ENCODE results near the gene PAK3. TPM values are rescaled to one million over a fixed set of nuclear protein-coding genes. Genes with fewer than 3 reads are reported as not detected.

Gene PAK3
- total and polyA plus RNA-seq, 2 of the 8 experiments (the other 6 are each of a cell fraction or from before 2014, with no cell fraction given), result 0.80 to 7.2 TPM

DNA sequence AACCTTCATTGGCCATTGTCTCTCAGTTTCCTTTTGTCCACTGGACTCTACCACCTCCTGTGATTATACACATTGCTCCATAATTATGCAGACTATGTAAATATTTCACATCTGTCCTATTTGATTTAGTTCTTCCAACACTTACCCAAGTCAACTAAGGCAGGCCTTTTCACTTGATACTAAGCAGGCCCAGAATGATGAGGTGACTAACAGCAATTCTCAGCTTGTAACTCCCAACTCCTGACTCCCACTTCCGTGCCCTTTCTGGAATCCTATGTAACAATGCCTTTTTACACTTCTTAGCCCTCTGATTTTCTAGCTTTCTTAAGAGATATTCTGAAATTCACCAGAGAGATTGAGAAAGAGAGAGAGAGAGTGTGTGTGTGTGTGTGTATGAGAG is 6.6 kb downstream of the PAK3 start:
- CTCF ChIA-PET (ENCODE audit: partially characterized antibody), result interaction anchor here (0.9 to 6.9 kb wide), 5 partner anchors 12 to 249 kb away, joined by 3 to 42 read pairs (median 3); no protein-coding TSS in a partner anchor
- POLR2A ChIA-PET (ENCODE audit: partially characterized antibody), result no interaction called here
- TF ChIP-seq CHD1 (IDR thresholded peaks at IDR 0.05; ENCODE audit: low read depth, low read length) (no peak), SP4 (IDR thresholded peaks at IDR 0.05; ENCODE audit: low read length) (no peak), CEBPB (IDR thresholded peaks at IDR 0.05; ENCODE audit: low read depth, low read length) (no peak), TAF7 (optimal IDR thresholded peaks at IDR 0.05; ENCODE audit: borderline replicate concordance, low read depth, low read length) (no peak), ZNF274 (IDR thresholded peaks at IDR 0.05; ENCODE audit: borderline replicate concordance, extremely low read depth, low read length) (no peak), FOSL1 (IDR thresholded peaks at IDR 0.05; ENCODE audit: insufficient read depth, low read depth, low read length) (no peak), BRCA1 (IDR thresholded peaks at IDR 0.05; ENCODE audit: low read depth, low read length) (no peak), YY1 (IDR thresholded peaks at IDR 0.05; ENCODE audit: low read depth, low read length) (no peak), NRF1 (IDR thresholded peaks at IDR 0.05; ENCODE audit: low read depth, low read length) (no peak), TCF12 (IDR thresholded peaks at IDR 0.05; ENCODE audit: low read depth, low read length) (no peak), EGR1 (IDR thresholded peaks at IDR 0.05; ENCODE audit: borderline replicate concordance, low read depth, low read length) (no peak)
- TF ChIP-seq, protein P1, sequence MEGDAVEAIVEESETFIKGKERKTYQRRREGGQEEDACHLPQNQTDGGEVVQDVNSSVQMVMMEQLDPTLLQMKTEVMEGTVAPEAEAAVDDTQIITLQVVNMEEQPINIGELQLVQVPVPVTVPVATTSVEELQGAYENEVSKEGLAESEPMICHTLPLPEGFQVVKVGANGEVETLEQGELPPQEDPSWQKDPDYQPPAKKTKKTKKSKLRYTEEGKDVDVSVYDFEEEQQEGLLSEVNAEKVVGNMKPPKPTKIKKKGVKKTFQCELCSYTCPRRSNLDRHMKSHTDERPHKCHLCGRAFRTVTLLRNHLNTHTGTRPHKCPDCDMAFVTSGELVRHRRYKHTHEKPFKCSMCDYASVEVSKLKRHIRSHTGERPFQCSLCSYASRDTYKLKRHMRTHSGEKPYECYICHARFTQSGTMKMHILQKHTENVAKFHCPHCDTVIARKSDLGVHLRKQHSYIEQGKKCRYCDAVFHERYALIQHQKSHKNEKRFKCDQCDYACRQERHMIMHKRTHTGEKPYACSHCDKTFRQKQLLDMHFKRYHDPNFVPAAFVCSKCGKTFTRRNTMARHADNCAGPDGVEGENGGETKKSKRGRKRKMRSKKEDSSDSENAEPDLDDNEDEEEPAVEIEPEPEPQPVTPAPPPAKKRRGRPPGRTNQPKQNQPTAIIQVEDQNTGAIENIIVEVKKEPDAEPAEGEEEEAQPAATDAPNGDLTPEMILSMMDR (IDR thresholded peaks at IDR 0.05; ENCODE audit: control extremely low read depth in 1 of 3, insufficient read depth in 1 of 3, low read depth in 1 of 3, low read length in 3 of 3), result no peak

More for the DNA sequence above, 6.6 kb downstream of the PAK3 start:
- Histone ChIP-seq H2BK5ac (ENCODE audit: low read depth, low read length) (no peak overlapping the region), H3K4me2 (ENCODE audit: insufficient read depth in 1 of 2, low read depth in 2 of 2, low read length in 2 of 2) (no peak overlapping the region), H2BK15ac (ENCODE audit: low read length) (no peak overlapping the region), H2AK5ac (ENCODE audit: low read depth, low read length) (no peak overlapping the region), H3K4me1 (replicated peaks in 1 of 4; ENCODE audit: control insufficient read depth in 3 of 4, insufficient read depth in 4 of 4, low read length in 3 of 4) (peaks cover 0 to 3% (median under 1%) of the 10 kb centered on the region in 4 experiments; a peak in 4 of 7 replicates), H3K14ac (ENCODE audit: insufficient read length) (no peak overlapping the region), H3K56ac (replicated peaks; ENCODE audit: insufficient read length, low read depth, low read length) (no peak overlapping the region), H3K27ac (ENCODE audit: low read depth, low read length) (no peak overlapping the region), H2BK12ac (ENCODE audit: low read depth, low read length) (no peak overlapping the region), H3K27me3 (replicated peaks in 1 of 4; ENCODE audit: control insufficient read depth in 3 of 4, extremely low read depth in 1 of 4, insufficient read depth in 3 of 4, low read length in 3 of 4) (no peaks in the 10 kb centered on the region), H3K9me3 (ENCODE audit: insufficient read depth in 2 of 2, low read depth in 1 of 2, low read length in 1 of 2) (no peaks in the 10 kb centered on the region), H4K20me1 (replicated peaks in 1 of 2; ENCODE audit: control insufficient read depth in 1 of 2, insufficient read depth in 2 of 2, low read length in 2 of 2) (peaks cover 0 to 4% of the 10 kb centered on the region in 2 experiments), H4K91ac (replicated peaks; ENCODE audit: insufficient read length, low read length) (no peak overlapping the region), H3K23ac (ENCODE audit: insufficient read length) (no peak overlapping the region), H3K9ac (replicated peaks in 1 of 4; ENCODE audit: extremely low read depth in 1 of 4, low read depth in 3 of 4, low read length in 3 of 4) (no peak overlapping the region), H3K23me2 (ENCODE audit: low read depth, low read length) (peaks cover 3% of the 10 kb centered on the region; the same call in 1 of the 2 replicates), H4K8ac (ENCODE audit: extremely low read depth, insufficient read depth, low read length) (no peak overlapping the region), H3K79me1 (ENCODE audit: low read depth, low read length) (no peaks in the 10 kb centered on the region), H3K4ac (replicated peaks; ENCODE audit: insufficient read length, low read depth, low read length) (no peak overlapping the region), H4K5ac (ENCODE audit: insufficient read length, low read depth, low read length) (no peak overlapping the region), H2BK120ac (replicated peaks; ENCODE audit: low read depth, low read length) (no peak overlapping the region), H3K36me3 (ENCODE audit: control insufficient read depth in 2 of 4, insufficient read depth in 4 of 4, low read length in 3 of 4) (peaks cover 2 to 47% (median 12%) of the 10 kb centered on the region in 4 experiments; a peak in 5 of 8 replicates), H3K79me2 (ENCODE audit: control insufficient read depth in 1 of 2, insufficient read depth in 2 of 2, low read length in 2 of 2) (no peaks in the 10 kb centered on the region), H3K4me3 (ENCODE audit: extremely low read depth in 1 of 4, insufficient read depth in 2 of 4, low read depth in 3 of 4, low read length in 4 of 4) (no peak overlapping the region), H2BK20ac (ENCODE audit: low read length) (no peak overlapping the region), H2AFZ (ENCODE audit: low read length) (no peak overlapping the region), H3K18ac (ENCODE audit: extremely low read depth, low read length) (no peak overlapping the region)
- no peak for DNase-seq (ENCODE audit: low read depth in 1 of 2, low spot score in 2 of 2)
- no CpG with 5 or more reads among the region's 1 CpG for WGBS, 2 experiments (ENCODE audit: extremely low coverage in 1 of 2, insufficient coverage in 1 of 2, insufficient read length in 1 of 2, insufficient replicate concordance in 2 of 2, low coverage in 1 of 2, low lambda C conversion rate in 2 of 2, missing lambda C conversion rate in 1 of 2)
- FAIRE-seq, result no peak
